GM18502 (cell line): ENCODE results near the gene KMT2D.

ENCODE experiments used
- ATAC-seq: cut with Tn5 transposase; IDR thresholded peaks from one replicate; pipeline ENCODE4 v1.9.1; 2021; ENCODE audit warnings: mild to moderate bottlenecking; ENCODE audit not compliant: unreplicated experiment, poor library complexity

The KMT2D gene

GRCh38 chr12:49037111-49037946, 23.3 kb downstream of the KMT2D start:
- ATAC-seq, result no peak

- no peak for ATAC-seq
These were observed 24.6 kb downstream of the KMT2D start for GRCh38 chr12:49036029-49036428.

GRCh38 chr12:49034286-49034622, 26.3 kb downstream of the KMT2D start:
- no peak for ATAC-seq

- no peak for ATAC-seq
These were observed 26.8 kb downstream of the KMT2D start for GRCh38 chr12:49033611-49034285.

- no peak for ATAC-seq
These were observed 27.7 kb downstream of the KMT2D start for GRCh38 chr12:49032679-49033447.

GRCh38 chr12:49032276-49032675, 28.3 kb downstream of the KMT2D start:
- ATAC-seq, result no peak

- ATAC-seq, result no peak
These were observed 28.9 kb downstream of the KMT2D start for GRCh38 chr12:49031573-49032161.

- ATAC-seq, result no peak
These were observed 29.7 kb downstream of the KMT2D start for GRCh38 chr12:49030714-49031572.

GRCh38 chr12:49030119-49030518, 30.5 kb downstream of the KMT2D start:
- ATAC-seq, result no peak

- no peak for ATAC-seq
These were observed 31.8 kb downstream of the KMT2D start for GRCh38 chr12:49028666-49029275.

GRCh38 chr12:49027846-49028555, 32.6 kb downstream of the KMT2D start:
- no peak for ATAC-seq

- no peak for ATAC-seq
These were observed 33.7 kb downstream of the KMT2D start for GRCh38 chr12:49026678-49027480.

GRCh38 chr12:49026101-49026500, 34.5 kb downstream of the KMT2D start:
- ATAC-seq, result no peak

GRCh38 chr12:49025463-49025862, 35.1 kb downstream of the KMT2D start:
- ATAC-seq, result no peak

GRCh38 chr12:49024543-49024942, 36.1 kb downstream of the KMT2D start:
- no peak for ATAC-seq

GRCh38 chr12:49023812-49024211, 36.8 kb downstream of the KMT2D start:
- no peak for ATAC-seq

- ATAC-seq, result no peak
These were observed 37.9 kb downstream of the KMT2D start for GRCh38 chr12:49022558-49023178.
